Pons (tissue), 1 donor: ENCODE data around the gene USP54.
A peak's percentile ranks its signal among the peaks of the same experiment; 100 is the strongest.
"Not testable (repeated sequence)": the region's sequence is repeated elsewhere in the genome, so short reads cannot be mapped to it uniquely, and the experiment has no call there.

ENCODE experiments used
- DNase-seq: peaks from one replicate; pipeline ENCODE4 v3.0.0-alpha.2; 2016; ENCODE audit warnings: low spot score

USP54 gene

DNA sequence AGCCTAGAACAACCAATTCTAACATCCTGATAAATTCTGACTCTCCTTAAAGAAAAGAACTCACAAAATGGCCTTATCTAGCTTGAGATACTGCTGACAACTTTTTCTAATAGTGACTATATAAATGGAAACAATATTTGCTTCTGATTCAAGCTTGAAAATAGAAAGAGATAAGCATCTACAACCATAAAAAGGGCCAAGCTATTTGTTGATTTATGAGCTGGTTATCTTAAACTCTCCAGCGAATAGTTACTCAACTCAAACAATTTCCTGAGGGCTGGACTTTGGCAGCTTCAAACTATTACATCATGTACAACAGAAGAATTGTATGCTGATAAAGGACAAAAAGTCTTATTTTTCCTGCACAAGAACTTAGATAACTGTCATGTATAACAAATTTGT lies 4.6 kb downstream of the USP54 start:
- peak; percentile 82 for DNase-seq

DNA sequence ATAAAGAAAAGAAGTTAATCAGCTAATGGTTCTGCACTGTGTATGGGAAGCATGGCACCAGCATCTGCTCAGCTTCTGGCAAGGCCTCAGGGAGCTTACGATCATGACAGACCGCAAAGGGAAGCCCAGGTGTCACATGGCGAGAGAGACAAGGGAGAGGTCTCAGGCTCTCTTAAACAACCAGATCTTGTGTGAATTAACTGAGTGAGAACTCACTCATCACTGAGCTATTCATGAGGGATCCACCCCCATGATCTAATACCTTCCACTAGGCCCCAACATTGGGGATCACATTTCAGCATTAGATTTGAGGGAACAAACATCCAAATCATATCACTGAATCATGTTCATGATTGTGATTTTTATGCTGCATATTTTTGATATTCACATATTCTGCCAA lies 5.8 kb downstream of the USP54 start:
- peak; percentile 29 for DNase-seq

- no peak for DNase-seq
These were observed 6.4 kb downstream of the USP54 start for GRCh38 chr10:73584737-73585136.

DNA sequence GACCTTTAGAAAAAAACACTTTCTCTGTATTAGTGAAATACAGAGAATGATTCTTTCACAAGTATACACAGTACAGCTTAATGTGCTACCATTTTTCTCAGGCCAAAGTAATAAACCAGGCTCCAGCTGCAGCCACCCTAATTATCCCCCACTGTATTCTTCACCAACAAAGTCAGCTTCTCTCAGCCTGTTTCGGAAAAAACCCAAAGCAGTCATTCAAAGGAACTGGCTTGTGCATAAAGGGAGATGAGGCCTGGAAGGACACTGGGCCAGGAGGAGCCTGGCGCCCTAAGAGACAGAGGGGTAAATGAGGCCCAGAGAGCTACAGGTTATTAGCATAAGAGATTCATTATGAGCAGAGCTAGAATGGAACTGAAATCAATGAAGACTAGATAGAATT lies 9.2 kb downstream of the USP54 start:
- DNase-seq, result peak; percentile 94

DNA sequence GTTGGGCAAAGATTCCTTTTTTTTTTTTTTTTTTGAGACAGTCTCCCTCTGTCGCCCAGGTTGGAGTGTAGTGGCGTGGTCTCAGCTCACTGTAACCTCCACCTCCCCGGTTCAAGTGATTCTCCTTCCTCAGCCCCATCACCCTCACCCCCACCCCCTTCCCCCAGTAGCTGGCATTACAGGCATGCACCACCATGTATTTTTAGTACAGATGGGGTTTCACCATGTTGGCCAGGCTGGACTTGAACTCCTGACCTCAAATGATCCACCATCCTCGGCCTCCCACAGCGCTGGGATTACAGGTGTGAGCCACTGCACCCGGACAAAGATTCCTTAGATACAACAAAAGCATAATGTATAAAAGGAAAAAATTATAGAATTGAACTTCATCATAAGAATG lies 12.2 kb downstream of the USP54 start:
- not testable (repeated sequence) for DNase-seq

DNA sequence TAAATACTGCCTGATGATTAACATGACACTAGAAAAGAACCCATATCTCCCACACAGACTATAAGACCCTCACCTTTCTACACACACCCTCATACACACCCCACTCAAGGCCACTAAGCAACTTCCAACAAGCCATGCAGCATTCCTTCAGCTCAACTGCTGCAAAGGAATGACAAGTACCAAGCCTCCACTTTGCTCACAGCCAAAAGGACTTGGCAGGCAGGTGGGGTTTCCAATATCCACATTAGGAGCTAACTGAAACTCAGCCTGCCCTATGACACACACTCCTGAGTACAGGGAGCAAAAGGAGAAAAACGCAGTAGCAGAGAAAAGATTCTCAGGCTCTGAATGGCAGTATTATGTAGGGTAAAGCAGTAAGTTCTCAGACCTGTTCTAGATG lies 13.4 kb downstream of the USP54 start:
- DNase-seq, result peak; percentile 63

DNA sequence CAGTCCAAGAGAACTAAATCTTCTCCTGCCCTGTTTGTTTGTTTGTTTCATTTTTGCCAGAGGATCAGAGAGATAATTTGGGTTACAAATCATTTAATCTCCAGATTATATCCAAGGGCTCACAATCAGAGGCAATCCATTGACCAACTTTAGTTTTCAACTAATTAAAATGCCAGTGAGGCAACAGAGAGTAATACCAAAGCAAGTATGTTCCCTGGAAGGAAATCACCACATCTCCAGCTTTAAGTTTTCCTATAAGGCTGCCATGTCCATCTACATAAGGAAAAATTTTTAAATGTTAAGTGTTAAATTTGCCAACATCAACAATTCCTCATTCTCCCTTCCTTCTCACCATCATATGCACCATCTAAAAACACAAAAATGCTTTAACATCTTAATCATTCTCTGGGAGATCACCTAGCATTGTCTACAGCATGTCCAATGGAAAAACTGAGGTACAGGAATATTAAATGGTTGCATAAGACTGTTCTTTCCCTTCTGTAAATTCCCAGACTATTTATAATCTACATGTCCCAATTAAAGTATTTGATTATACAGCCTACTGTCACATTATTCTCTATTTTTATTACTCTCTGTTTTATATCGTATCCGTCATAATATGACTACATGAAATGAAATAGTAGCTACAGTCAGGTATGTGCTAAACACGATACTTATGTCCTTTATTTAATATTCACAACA lies 14.1 kb downstream of the USP54 start:
- no peak for DNase-seq

DNA sequence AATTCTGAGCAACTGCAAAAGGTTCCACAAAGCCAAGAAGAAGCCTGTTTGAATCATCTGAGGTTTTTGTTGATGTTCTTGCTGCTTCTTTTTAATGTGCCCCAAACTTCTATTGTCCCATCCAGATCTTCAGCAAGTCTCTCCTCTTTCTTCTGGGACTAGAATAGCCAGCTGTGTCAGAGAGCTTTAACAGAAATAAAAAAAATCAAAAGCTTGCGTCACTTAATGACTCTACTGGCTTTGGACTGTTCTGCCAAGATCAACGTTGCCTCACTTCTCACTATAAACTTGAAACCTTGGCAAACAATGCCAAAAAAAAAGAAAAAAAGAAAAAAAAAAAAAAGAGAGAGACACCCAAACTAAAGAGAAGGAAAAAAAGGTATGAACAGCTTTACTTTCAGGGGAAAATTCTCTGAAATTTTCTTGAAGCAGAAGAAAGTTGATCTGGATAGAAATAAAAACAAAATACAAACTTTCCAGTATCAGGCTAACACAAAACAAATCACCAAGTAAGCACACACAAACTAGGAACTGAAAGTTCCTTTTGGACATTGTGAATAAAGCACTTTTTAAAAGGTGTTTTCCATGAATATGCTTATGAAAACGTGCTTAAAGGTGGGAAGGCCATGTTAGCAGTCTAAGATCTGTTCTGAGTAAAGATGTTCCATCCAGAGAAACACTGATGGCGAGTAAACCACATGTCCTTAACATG lies 14.8 kb downstream of the USP54 start:
- DNase-seq, result peak; percentile 62

DNA sequence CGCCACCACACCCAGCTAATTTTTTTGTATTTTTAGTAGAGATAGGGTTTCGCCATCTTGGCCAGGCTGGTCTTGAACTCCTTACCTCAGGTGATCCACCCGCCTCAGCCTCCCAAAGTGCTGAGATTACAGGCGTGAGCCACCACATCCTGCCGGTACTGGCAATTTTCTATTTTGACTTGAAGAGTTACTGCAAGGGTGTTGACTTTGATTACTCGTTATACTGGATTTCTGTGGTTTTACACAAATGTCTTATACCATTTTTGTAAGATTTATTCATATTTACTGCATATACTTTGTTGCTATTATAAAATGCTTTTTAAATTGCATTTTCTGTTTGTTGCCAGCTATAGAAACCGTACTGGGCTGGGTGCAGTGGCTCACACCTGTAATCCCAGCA lies 24.1 kb downstream of the USP54 start:
- DNase-seq, result not testable (repeated sequence)

GRCh38 chr10:73561192-73561591 lies 29.9 kb downstream of the USP54 start:
- DNase-seq, result no peak

- DNase-seq, result no peak
These were observed 31.6 kb downstream of the USP54 start for GRCh38 chr10:73559590-73559989.

DNA sequence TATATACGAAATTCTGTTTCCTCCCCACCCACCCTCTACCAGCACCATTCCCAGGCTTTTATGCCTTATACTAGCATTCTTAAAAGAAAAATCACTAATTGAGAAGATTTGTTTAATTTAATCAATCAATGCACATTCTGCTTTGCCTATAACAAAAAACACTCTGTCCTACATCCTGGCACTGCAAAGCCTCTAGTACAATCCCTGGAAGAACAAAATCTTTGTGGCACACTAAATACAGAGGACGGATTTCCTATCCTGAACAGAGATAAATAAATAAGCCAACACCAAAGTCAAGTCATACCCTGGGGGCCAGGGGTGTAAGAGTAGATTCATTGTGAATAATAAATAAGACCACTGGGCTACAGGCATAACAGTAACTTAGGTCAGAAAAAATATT lies 34.3 kb downstream of the USP54 start:
- peak; percentile 82 for DNase-seq

- peak; percentile 45 for DNase-seq
These were observed 36.4 kb downstream of the USP54 start for GRCh38 chr10:73554721-73555120.

DNA sequence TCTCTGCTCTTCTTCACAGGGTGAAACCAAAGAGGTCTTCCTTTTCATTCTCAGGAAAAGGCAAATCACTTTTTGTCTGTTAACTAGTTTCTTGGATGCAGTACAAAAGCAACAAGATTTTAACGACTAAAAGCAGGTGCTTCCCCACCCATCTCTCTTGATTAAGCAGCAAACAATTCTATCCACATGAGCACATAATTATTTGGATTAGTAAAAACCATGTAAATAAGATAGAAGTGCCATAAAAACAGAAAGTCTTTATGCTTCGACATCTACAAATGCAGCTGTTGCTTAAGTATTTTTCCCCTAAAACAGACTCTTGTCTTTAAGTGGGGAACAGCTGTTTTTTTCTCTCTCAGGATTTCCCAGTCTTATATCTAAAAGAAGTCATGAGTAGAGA lies 37.4 kb downstream of the USP54 start:
- no peak for DNase-seq

DNA sequence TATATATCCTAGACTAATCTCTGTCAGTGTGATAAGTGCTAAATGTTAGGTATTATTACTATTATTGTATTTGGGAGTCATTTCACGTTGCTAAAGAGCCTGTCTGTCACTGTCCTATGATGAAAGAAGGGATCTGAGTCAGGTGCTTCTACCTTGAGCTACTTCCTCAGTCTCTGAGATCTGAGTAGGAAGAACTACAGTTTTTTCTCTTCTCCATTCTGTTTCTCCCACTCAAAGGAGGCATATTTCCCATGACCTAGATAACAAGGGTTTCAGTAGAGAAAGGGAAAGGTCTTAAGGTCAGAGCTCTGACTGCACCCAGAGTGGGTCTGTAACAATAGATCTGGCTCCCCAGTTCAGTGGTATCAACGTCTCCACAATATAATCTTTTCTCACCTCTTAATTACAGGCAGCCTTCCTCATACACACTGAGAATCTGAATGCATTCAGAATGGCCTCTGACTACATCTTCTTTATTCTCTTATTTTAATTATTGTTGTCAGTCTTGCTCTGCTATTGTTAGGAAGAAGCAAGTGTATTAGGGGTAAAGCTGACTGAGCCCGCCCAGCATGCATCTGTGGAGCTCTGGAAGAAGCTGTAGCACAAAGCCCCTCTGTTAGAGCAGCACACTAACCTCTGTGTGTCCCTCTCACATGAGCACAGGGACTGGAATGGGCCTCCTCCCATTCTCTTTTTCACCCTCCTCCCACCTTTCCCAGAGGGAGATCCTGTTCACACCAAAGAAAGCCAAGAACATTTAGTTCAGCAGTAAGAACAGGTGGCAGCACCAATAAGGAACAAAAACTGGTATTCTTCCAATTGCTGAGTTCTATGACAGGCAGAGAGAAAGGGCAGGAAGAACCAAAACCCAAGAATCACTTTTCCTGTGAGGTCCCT lies 38.1 kb downstream of the USP54 start:
- DNase-seq, result peak; percentile 98

DNA sequence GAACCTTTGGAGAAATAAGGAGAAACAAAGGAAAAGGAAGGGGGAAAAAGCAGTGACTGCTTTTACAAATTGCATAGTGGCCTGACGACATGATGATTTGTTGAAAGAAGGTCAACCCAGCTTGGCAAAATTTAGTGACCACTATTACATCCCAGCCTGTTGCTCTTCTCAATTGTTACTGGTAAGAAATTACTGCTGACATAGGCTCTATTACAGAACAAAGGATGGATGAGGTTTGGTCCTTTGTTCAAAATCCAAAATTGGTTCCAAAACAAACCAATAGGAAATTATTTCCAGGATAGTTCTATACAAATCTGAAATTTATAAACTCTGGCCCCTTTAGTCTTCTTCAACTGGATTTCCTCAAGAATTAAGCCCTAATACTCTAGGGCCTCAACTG lies 39.6 kb downstream of the USP54 start:
- no peak for DNase-seq

- no peak for DNase-seq
These were observed 45.8 kb downstream of the USP54 start for GRCh38 chr10:73545357-73545756.

GRCh38 chr10:73537709-73538108 lies 53.4 kb downstream of the USP54 start:
- DNase-seq, result no peak

DNA sequence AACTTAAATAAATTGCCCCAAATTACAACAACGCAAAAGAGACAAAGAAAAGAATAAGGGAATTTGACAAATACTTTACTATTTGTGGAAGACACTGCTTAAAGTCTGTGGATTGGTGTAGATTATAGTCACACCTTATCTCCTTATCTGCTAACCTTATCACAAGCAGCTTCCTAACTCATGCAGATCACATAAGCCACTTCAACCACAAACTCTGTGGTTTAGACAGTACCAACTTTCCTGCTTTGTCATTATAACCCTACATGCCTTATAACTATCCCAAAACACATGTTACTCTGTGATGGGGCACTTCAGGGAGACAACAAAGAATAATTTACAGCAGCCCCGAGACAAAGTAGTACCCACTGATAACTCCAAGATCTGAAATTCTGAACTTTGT lies 53.9 kb downstream of the USP54 start:
- DNase-seq, result no peak

GRCh38 chr10:73534857-73535256 lies 56.3 kb downstream of the USP54 start:
- no peak for DNase-seq

DNA sequence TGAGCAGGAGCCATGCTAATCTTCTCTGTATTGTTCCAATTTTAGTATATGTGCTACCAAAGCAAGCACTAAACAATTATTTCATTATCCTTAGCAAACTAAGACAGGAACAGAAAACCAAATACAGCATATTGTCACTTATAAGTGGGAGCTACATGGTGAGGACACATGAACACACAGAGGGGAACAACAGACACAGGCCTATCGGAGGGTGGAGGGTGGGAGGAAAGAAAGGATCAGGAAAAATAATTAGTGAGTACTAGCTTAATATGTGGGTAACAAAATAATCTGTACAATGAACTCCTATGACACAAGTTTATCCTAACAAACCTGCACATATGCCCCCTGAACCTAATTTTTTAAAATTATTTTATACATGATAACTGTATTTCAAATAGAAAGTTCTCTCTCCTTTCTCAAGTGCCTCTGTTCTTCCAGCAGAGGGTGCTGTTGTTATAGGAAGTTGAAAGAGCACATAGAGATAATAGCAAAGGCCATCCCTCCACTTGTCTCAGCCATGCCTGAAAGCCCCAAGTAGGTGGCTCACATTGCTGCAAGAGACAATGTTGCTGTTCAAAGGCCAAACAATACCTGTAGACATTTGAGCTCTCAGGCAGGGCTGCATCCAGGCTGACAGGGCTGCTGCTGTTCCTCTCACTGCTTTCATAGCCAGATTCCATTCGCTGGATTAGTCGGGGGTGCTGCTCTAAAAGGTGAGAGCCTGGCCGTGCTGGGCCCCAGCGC lies 61.9 kb downstream of the USP54 start:
- DNase-seq, result peak; percentile 94

DNA sequence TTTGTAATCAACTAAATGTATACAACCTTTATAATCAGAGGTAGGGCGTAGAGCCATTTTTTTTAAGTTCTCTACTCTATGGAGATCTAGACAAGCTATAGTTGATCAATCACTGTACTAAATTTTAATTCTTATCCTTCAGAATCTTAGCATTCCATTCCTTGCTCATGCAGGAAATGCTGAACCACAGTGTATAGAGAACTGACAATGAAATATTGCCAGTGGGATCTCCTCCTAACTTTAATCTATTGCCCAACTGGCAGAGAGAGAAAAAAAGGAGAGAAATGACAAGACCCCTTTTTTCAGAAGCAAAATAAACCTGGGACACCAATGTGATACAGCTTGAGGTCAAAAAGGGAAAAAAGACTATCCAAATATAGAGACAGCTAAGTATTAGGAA lies 68.9 kb downstream of the USP54 start:
- DNase-seq, result no peak
